Measurements from ENCODE around the gene SH2D3C.

Gene SH2D3C

DNA sequence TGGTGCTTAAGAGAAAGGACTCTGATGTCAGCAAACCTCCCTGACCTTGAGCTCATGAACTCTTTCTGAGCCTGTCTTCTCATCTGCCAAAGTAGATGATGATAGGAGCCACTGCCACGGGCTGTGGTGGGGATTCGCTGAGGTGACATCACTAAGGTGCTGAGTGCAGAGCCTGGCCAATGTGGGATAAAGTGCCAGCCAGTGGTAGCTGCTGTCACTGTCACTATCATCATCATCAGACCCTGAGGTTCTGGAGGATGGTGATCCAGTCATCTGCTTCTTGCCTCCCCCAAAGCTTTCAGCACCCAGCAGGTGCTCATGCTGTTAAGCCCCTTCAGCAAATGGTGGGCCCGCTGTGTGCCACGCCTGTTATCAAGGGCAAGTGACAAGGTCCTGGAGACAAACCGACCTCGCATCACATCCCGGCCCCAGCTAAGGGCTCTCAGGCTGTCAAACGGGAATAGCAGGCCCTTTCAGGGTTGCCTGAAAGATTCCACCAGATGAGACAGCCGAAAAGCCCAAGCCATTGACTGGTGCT is 30.6 kb upstream of the SH2D3C start:
- DNase-seq (ENCODE audit: low read depth in 1 of 2, low spot score in 1 of 2) = no peak

DNA sequence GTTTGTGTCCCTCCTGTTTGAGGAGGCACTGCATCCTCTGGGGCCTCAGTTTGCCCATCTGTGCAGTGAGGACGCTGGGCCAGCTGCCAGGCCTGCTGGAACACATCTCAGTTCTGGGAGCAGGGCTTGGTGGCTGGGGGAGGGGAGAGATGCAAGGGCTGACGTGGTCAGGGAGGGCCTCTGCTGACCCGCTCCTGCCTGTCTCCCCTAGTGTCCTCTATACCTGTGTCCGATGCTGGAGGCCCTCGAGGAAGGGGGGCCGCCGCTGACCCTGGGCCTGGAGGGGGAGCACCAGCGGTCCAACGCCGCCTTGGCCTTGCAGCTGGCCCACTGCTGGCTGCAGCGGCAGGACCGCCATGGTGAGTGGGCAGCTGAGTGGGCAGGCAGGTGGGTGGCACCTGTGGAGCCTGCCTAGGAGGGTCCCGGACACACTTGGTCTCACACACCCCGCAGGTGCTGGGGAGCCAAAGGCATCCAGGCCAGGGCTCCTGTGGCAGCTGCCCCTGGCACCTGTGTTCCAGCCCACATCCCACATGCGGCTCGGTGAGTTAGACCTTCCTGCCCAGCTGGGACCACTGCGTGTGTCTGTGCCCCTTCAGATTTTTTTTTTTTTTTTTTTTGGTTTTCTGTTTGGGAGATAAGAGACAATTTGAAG is 30.0 kb upstream of the SH2D3C start:
- DNase-seq (ENCODE audit: low read depth in 1 of 2, low spot score in 1 of 2) = no peak

DNA sequence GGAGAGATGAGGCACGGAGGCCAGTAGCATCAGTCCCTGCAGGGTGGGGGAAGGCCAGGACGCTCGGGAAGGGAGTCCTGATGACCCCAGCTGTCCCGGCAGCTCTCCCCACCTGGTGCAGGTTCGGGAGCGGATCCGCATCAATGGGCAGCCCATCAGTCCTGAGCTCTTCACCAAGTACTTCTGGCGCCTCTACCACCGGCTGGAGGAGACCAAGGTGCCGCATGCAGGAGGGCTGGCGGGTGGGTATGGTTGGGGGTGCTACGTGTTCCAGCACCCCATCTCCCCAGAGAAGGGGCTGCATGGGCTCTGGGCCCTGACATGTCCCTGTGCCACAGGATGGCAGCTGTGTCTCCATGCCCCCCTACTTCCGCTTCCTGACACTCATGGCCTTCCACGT is 28.4 kb upstream of the SH2D3C start:
- DNase-seq (ENCODE audit: low read depth in 1 of 2, low spot score in 1 of 2) = no peak

DNA sequence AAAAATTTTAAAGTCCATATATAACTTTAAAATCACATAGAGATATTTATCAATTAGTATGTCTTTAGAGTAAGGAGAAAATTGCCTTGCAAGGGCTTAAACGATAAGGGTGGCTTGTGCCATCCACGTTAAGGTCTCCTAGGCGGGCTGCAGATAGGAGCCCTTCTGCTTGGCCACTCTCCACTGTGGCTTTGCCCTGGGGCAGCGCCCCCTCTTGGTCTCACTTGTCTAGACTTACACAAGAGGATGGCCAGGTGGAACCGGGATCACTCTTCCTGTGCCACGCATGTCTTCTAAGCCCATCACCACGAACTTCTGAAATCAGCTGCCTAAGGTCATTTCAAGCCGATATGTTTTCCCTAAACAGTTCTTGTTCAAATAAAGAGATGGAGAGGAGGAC is 27.2 kb upstream of the SH2D3C start:
- DNase-seq (ENCODE audit: low read depth in 1 of 2, low spot score in 1 of 2) = no peak

DNA sequence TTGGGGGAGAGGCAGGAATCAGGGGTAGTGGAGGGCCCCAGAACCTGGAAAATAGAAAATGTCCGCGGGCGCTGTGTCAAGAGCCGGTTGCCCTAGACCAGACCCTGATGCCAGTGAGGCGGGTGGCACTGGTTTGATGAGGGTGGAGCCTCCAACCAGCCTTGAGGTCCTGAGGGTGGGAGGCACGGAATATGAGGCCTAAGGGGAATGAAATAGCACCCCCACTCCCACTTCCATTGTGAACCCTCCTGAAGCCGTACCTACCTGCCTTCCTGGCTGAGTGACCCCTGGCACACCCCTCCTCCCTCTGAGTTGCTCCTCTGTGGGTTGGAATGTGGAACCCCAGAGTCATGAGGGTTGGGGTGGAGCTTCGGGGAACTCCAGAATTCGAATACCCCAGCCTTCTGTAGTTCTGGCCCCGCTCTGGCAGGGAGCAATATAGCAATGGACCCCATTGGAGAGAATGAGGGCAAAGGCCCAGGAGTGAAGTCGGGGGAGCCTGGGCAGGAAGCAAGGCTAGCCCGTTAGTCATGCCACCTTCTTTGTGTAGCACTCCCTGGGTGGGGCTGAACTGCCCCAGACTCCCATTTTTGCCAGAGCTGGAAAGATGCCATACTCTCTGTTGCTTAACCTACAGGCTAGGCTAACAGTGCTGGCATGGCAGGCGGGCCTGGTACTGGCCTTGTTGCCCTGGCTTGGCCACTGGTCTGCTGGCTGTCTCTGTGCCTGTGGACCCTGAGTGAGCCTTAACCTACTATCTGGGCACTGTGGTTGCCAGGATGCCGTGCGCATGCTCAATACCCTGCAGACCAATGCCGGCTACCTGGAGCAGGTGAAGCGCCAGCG is 25.3 kb upstream of the SH2D3C start:
- no peak for DNase-seq (ENCODE audit: low read depth in 1 of 2, low spot score in 1 of 2)

DNA sequence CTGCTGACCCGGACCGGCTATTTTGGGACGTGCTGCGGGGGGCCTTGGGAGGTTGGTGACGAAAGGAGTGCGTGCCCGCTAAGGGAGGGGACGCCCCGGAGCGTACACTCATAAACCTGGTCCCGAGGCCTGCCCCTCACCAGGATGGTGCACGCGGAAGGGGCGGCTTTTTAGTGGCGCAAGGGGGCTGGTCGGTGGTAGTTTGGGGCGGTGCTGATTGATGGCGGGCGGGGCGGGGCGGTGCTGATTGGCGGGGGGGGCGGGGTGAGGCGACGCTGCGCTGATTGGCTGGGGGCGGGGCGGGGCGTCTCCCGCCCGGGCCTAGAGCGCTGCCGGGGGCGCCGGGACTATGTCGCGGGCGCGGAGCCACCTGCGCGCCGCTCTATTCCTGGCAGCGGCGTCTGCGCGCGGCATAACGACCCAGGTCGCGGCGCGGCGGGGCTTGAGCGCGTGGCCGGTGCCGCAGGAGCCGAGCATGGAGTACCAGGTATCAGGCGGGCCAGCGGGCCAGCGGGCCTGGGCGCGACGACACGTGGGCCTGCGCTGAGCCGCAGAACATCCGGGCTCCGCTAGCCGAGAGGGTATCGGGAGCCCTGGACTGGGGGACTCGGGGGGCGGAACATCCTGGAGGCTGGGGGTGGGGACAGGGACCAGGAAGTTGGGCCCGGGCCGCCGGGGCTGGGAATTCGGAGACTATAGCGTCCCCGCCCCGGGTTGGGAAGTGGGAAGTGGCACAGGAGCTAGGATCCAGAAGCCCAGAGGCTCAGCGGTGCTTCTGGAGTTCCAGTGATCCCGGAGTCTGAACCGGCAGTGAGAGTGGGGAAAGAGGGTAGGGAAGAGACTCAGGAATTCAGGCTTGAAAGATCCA is 24.3 kb upstream of the SH2D3C start, which contains the start of gene FPGS:
Gene FPGS (plus strand): TSS at position 307 of the 868 bp plus-strand sequence. CDS start 43 bp downstream, at position 350.
- DNase-seq (ENCODE audit: low read depth in 1 of 2, low spot score in 1 of 2) = peak; percentile 63 to 78

DNA sequence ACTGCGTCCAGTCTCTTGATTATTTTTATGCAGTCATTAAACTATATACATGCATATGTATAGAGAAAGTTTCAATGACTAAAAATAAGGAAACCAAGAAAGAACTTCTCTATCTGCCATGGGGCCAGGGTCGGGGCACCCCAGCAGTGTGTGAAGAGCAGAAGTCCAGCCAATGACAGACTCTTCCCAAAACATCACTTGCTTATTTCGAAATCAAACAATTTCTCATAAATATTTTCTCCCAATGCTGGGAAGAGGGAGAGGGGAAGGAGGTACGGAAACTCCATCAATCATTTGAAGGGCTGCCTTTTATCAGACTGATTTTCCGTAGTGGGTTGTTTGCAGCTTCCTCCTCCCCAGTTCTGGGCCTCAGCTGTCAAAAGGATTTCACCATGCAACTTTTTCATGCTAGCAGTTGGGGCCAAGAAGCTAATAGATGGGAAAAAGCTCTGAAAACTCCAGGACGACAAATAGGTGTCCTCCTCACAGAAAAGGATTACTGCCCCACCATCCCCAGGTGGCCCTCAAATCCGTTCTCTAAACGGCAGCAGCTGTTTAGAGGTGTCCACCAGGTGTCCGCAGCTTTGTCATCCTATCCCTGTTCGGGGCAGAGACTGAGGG is 23.6 kb upstream of the SH2D3C start:
- no peak for DNase-seq (ENCODE audit: low read depth in 1 of 2, low spot score in 1 of 2)

DNA sequence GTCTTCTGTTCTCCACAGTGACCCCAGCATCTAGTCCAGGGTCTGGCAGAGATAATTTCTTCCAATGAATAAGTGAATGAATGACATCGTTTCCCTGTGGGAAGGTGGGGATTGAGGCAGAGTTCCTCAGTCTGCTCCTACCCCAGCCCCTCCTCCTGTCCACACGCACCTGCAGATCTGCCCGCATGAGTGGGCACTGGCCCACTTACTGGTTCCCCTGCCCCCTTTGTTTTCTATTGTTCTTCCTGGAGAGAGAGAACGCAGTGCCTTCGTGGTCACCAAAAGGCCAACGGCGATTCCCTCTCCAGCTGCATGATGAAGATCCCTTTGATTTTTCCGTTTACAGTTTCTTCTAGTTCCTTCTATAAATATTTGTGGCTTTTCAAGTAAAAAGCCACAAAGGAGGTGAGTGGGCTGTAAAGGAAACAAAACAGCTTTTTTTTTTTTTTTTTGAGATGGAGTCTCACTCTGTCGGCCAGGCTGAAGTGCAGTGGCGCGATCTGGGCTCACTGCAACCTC is 18.4 kb upstream of the SH2D3C start:
- DNase-seq (ENCODE audit: low read depth in 1 of 2, low spot score in 1 of 2) = no peak

DNA sequence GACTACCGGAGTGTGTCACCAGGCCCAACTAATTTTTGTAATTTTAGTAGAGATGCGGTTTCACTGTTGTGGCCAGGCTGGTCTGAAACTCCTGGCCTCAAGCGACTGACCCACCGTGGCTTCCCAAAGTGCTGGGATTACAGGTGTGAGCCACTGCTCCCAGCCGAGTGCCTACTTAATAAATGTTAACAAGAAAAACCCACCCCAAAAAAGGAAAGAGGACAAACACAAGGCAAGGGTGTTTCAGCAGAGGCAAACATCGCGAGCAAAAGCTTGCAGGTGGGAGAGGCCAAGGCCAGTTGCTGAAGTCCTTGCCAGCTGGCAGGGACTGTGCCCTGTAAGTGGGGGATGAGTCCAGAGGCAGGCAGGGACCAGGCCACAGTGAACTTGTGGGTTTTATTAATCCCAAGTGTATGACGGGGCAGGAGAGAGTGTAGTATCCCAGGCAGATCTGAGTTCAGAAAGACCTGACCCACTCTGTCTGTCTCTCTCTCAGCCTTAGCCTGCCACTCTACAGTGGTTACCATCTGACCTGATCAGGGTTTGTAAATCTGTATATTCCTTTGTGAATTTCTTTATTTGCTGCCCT is 17.9 kb upstream of the SH2D3C start:
- no peak for DNase-seq (ENCODE audit: low read depth in 1 of 2, low spot score in 1 of 2)

DNA sequence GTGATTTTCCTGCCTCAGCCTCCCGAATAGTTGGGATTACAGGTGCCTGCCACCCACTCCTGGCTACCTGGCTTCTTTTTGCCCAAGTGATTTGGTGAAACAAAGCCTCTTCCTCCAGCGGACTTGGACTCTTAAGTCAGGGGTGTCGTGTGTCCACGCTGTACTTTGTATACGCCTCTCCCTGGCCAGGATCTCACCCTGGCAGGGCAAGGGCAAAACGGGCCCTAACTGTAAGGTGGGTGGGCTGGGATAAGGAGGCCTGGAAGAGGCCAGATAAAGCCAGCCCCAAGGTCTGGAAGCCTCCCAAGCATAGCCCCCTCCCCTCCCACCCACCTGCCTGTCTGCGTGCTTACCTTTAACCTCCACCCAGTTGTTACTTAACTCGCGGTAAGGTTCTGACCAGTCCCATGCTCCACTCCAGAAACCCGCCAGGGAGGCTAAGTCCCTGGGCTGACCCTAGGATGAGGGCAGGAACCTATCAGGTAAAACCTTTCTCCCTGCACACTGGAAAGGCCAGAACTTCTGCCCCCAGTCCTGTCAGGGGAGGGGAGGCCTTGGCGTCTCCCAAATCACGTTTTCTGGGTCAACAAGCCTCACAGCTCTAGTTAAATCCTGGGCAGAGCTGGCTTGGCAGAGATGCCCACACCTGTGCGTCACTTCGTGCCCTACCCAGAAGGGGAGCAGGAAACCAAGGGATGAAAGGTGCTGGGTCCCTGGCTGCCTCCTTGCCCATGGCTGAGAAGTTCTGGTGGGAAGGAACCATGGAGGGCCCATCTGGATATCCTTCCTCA is 15.7 kb upstream of the SH2D3C start:
- DNase-seq (ENCODE audit: low read depth in 1 of 2, low spot score in 1 of 2) = no peak

DNA sequence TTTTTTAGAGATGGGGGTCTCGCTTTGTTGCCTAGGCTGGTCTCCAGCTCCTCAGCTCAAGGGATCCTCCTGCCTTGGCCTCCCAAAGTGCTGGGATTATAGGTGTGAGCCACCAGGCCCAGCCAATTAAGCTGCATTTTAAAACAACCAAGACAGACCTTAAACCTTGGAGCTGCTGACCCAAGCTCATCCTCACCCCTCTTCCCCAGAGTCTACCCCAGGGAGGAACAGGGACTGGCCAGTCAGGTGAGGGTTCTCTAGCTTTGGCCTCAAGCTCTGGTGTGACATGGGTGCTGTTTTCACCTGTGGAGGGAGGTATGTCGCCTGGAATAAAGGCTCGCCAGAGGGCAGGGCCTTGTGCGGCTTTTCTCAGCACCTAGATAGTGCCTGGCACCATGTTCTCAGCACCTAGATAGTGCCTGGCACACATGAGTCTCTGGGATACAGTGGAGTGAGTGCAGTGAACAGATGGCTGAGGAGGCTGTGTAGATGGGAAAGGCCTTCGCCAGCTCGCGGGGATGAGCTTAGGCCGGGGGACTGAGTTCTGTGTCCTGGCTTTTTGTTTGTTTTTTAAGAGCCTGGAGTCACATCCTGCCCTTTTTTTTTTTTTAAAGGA is 14.7 kb upstream of the SH2D3C start:
- DNase-seq (ENCODE audit: low read depth in 1 of 2, low spot score in 1 of 2) = no peak

DNA sequence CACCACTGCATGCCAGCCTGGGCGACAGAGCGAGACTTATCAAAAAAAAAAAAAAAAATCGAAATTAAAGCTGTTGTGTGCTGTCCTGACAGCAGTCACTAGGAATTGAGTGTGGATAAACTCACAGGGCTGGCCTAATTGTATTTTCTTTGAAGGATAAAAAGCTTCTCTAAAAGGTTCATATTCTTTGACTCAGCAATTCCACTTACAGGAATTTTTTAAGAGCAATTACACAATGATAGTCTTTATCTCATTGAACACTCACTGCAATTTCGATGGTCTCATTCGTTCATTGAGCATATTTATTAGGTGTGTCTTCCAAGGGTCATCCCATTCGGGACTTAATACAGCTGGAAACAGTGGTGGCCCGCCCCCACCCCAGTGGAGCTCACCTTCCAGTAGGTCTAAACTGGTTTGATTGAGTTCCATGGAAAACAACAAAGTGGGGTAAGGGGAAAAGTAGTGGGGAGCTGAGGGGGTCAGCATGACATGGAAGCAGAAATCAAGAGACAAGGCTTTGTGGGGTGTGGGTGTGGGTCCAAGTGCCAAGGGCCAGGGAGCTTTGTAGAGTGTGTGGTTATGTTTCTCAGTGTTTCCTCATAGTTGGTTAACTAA is 14.1 kb upstream of the SH2D3C start:
- no peak for DNase-seq (ENCODE audit: low read depth in 1 of 2, low spot score in 1 of 2)

DNA sequence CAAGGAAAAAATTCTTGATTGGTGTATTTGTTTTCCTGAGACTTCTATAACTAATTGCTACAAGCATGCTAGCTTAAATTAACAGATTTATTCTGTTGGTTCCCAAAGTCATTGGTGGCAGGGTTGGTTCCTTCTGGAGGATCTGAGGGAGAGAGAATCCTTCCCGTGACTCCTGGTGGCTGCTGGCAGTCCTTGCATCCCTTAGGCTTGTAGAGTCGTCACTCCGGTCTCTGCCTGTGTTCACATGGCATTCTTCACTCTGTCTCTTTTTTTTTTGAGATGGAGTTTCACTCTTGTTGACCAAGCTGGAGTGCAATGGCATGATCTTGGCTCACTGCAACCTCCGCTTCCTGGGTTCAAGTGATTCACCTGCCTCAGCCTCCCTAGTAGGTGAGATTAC is 12.6 kb upstream of the SH2D3C start:
- no peak for DNase-seq (ENCODE audit: low read depth in 1 of 2, low spot score in 1 of 2)

DNA sequence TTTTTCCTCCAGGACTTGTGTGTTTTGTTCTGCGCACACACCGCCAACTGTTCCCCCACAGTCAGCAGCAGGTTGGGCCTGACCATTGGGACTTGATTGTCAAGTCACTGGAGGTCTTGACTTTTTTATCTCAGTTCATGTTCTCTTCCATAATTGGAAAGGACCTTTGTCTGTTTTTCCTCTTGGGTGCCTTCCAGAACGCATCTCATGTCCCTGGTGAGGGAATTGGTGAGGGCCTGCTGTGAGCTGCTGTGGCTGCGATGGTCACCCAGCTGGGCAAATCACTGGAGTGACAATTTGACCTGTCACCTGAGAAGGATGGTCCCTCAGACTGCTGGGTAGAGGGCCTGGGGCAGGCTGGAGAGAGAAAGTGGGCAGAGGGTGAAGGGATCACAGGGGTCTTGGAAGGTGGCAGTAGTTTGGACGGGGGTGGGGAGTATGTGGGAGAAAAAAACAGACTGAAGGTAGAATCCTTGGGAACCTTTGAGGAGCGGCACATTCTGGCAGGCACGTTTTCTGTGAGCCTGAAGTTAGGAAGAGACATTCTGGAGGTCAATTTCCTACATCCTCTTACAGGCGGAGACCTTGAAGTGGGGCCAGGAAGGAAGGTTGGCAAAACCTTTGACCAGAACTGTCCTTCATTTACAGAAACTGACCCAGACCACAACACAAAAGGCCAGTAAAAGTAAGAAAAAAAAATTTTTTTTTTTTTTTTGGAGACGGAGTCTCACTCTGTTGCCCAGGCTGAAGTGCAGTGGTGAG is 11.8 kb upstream of the SH2D3C start:
- no peak for DNase-seq (ENCODE audit: low read depth in 1 of 2, low spot score in 1 of 2)

DNA sequence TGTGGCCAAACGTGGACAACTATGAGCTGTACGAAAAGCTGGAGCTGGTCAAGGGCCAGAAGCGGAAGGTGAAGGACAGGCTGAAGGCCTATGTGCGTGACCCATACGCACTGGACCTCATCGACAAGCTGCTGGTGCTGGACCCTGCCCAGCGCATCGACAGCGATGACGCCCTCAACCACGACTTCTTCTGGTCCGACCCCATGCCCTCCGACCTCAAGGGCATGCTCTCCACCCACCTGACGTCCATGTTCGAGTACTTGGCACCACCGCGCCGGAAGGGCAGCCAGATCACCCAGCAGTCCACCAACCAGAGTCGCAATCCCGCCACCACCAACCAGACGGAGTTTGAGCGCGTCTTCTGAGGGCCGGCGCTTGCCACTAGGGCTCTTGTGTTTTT is 10.7 kb upstream of the SH2D3C start:
- no peak for DNase-seq (ENCODE audit: low read depth in 1 of 2, low spot score in 1 of 2)

DNA sequence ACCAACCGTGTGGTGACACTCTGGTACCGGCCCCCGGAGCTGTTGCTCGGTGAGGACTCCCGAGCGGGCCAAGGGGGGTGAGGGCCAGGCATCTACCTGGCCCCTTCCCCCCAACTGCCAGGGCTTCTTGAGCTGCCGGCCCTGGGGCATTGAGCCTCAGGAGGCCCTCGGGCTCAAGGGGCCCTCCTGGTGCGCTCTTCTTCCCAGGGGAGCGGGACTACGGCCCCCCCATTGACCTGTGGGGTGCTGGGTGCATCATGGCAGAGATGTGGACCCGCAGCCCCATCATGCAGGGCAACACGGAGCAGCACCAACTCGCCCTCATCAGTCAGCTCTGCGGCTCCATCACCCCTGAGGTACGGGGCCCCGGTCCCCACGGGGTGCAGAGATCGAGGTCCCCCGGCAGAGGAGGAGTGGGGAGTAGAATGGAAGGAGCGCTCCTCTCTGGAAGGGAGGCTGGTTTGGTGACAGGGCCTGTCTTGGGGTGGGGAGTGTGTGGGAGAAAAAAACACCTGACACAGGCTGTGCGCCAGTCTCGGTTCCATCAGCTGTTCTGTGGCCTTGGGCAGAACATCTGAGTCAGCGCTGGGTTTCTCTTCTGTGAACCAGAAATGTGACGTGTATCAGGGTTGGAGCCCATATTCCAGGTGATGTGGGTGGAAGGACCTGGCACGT is 10.0 kb upstream of the SH2D3C start:
- DNase-seq (ENCODE audit: low read depth in 1 of 2, low spot score in 1 of 2) = peak; percentile 39 to 71

DNA sequence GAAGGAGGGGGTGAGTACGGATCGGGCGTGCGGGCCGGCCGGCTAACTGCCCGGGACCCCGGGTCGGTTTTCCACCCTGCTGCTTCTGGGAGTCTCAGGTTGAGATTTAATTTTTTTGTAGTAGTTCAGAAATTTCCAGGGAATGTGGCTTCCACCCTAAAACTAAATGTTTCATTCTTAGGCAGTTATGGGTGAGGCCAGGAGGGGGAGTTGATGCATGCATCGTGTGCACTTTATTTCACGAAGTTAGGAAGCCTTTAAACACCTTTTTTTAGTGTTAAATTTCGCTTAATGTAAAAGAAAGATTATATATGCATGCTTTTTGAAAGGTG is 8.3 kb upstream of the SH2D3C start:
- DNase-seq (ENCODE audit: low read depth in 1 of 2, low spot score in 1 of 2) = no peak
